ENCODE measurements around the gene YWHAH. TPM values are rescaled to one million over a fixed set of nuclear protein-coding genes. Genes with fewer than 3 reads are reported as not detected.
"Not testable (repeated sequence)": the region's sequence is repeated elsewhere in the genome, so short reads cannot be mapped to it uniquely, and the experiment has no call there.

Gene YWHAH
- total and polyA plus RNA-seq, 7 donors, result 85.8 to 171 (median 106) TPM

DNA sequence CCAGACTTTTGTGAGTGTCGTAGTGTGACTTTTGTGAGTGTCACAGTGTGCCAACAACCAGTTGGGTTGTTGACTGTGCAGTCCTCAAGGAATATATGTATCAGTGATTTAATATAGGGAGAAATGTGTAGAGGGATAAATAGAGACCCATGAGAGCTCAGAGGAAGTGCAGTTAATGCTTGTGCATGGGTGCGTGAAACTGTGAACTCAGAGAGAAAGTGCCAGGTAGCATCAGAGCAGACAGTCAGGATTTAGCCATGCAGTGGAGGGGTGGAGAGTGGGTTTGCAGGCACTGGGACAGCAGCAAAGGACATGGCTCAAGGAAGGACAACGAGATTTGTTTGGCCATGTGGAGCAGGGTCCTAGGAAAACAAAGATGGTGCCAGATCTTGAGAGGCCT, 33.6 kb downstream of the YWHAH start:
- no peaks in the 10 kb centered on the region for H3K4me1 ChIP-seq
- no peaks in the 10 kb centered on the region for H3K36me3 ChIP-seq
- no peaks in the 10 kb centered on the region for H3K9me3 ChIP-seq
- no peaks in the 10 kb centered on the region for H3K27me3 ChIP-seq
- H3K4me3 ChIP-seq, result no peak overlapping the region
- no peak for DNase-seq
- WGBS, 2 donors, result 73 to 85% methylated on average over 3 of the region's 3 CpGs
- no peak overlapping the region for H3K27ac ChIP-seq
- intact Hi-C loops (cut with DNase I), result loop anchor here (1.0 to 5.0 kb wide), 2 partner anchors 288 to 494 kb away; partner anchors contain the start of gene FBXO7
- TF ChIP-seq EP300 (IDR thresholded peaks at IDR 0.05) (no peak), CTCF (IDR thresholded peaks at IDR 0.05) (no peak), POLR2AphosphoS5 (IDR thresholded peaks at IDR 0.05) (no peak), POLR2A (IDR thresholded peaks at IDR 0.05) (no peak)

- H3K27ac ChIP-seq, result no peak overlapping the region
- TF ChIP-seq EP300 (IDR thresholded peaks at IDR 0.05) (no peak), CTCF (IDR thresholded peaks at IDR 0.05) (no peak), POLR2A (IDR thresholded peaks at IDR 0.05) (no peak)
- no peaks in the 10 kb centered on the region for H3K4me1 ChIP-seq
- no peak overlapping the region for H3K4me3 ChIP-seq
- intact Hi-C loops (cut with DNase I), result no loop called here
- no peak for DNase-seq
- H3K27me3 ChIP-seq, result no peaks in the 10 kb centered on the region
- WGBS, 2 donors, result 71 to 81% methylated on average over 4 of the region's 4 CpGs
- H3K36me3 ChIP-seq, result no peaks in the 10 kb centered on the region
- H3K9me3 ChIP-seq, result no peaks in the 10 kb centered on the region
Observed at GRCh38 chr22:31980628-31981027, 36.3 kb downstream of the YWHAH start.

DNA sequence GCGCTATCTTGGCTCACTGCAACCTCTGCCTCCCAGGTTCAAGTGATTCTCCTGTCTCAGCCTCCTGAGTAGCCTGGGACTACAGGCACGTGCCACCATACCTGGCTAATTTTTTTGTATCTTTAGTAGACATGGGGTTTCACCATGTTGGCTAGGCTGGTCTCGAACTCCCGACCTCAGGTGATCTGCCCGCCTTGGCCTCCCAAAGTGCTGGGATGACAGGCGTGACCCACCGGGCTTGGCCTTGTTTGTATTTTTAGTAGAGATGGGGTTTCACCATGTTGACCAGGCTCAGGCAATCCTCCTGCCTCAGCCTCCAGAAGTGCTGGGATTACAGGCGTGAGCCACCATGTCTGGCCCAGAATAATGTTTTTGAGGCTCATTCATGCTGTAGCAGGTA, 37.6 kb downstream of the YWHAH start:
- H3K4me1 ChIP-seq; intact Hi-C loops (cut with DNase I); H3K4me3 ChIP-seq; DNase-seq; H3K27me3 ChIP-seq; H3K9me3 ChIP-seq; H3K36me3 ChIP-seq; H3K27ac ChIP-seq: not testable (repeated sequence)
- 86 to 95% methylated on average over 8 of the region's 8 CpGs for WGBS, 2 donors

- Histone ChIP-seq H3K27ac (no peak overlapping the region), H3K27me3 (no peaks in the 10 kb centered on the region), H3K36me3 (no peaks in the 10 kb centered on the region), H3K4me3 (no peak overlapping the region), H3K4me1 (no peaks in the 10 kb centered on the region), H3K9me3 (no peaks in the 10 kb centered on the region)
- WGBS, 2 donors, result 59 to 72% methylated on average over 6 of the region's 6 CpGs
- no peak for TF ChIP-seq POLR2AphosphoS5 (IDR thresholded peaks at IDR 0.05)
- TF ChIP-seq POLR2A (IDR thresholded peaks at IDR 0.05), result no peak
- no peak for TF ChIP-seq EP300 (IDR thresholded peaks at IDR 0.05)
- no peak for TF ChIP-seq CTCF (IDR thresholded peaks at IDR 0.05)
- DNase-seq, result peak; percentile 36
- intact Hi-C loops (cut with DNase I), result no loop called here
Observed at GRCh38 chr22:31983911-31984656, 39.7 kb downstream of the YWHAH start.

DNA sequence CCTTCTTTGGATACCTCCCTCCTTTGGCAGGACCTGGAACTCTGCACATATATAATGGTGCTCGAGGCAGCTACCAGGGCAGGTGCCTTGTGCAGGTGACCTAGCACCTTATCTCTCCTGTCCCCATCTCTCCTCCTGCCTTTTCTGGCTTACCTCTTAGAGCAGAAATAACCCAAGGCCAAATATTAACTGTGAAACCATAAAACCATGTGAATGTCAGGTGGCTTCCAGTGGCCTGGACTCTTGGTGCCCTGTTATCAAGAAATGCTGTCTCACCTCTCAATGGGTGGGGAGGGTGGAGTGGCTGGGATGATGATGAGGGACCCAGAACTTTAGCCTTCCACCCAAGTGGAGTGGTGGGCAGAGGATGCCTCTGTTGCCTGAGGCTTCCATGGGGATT, 42.9 kb downstream of the YWHAH start:
- peak; percentile 4 for DNase-seq
- intact Hi-C loops (cut with DNase I), result no loop called here
- no peaks in the 10 kb centered on the region for H3K27me3 ChIP-seq
- 46 to 73% methylated on average over 1 of the region's 1 CpG for WGBS, 2 donors
- H3K4me3 ChIP-seq, result no peak overlapping the region
- H3K4me1 ChIP-seq, result no peaks in the 10 kb centered on the region
- no peak overlapping the region for H3K27ac ChIP-seq
- H3K9me3 ChIP-seq, result no peaks in the 10 kb centered on the region
- no peaks in the 10 kb centered on the region for H3K36me3 ChIP-seq
- TF ChIP-seq CTCF (IDR thresholded peaks at IDR 0.05), result no peak
- no peak for TF ChIP-seq EP300 (IDR thresholded peaks at IDR 0.05)
- no peak for TF ChIP-seq POLR2AphosphoS5 (IDR thresholded peaks at IDR 0.05)
